Measurements from ENCODE around the gene SPI1.

DNA sequence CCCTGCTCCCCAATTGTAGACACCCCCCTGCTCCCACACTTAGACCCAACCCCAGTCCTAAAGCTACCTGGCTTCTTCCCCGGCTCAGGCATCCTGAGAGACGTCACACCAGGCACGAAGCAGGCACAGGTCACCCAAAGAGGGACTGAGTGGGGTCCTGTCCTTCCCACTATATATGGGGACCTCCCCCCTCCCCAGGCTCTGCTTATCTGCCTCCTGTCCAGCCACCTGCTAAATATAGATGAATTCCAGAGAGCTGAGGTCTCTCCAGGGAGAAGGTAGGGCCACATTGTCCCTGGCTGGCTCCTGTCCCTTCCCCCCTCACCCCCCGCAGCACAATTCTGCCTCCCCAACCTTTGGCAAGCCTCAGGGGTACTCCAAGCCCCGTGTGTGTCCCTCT is 25.8 kb downstream of the SPI1 start, which contains the start of gene MYBPC3:
- TF ChIP-seq POLR2AphosphoS5 (IDR thresholded peaks at IDR 0.05; ENCODE audit: low read depth, low read length): no peak
- no peak for TF ChIP-seq TAF1 (IDR thresholded peaks at IDR 0.05; ENCODE audit: borderline replicate concordance, insufficient read depth, low read length)
- TF ChIP-seq FOXP2 (optimal IDR thresholded peaks at IDR 0.05; ENCODE audit: borderline replicate concordance, extremely low read depth, extremely low read length, insufficient read depth): no peak
